HEK293T (cell line): ENCODE results near the gene APOLD1.
"Not testable (repeated sequence)": the region's sequence is repeated elsewhere in the genome, so short reads cannot be mapped to it uniquely, and the experiment has no call there.

Source experiments
- FOXK2 ChIP-seq: fragments of 450-650 bp; IDR thresholded peaks from 2 replicates; pipeline ENCODE4 v1.6.1; 2016; ENCODE audit warnings: mild to moderate bottlenecking
- NFRKB ChIP-seq: fragments of 450-650 bp; IDR thresholded peaks from 2 replicates; pipeline ENCODE4 v1.6.1; 2016; ENCODE audit warnings: mild to moderate bottlenecking, moderate library complexity

- TF ChIP-seq FOXK2, NFRKB: not testable (repeated sequence)
Observed at GRCh38 chr12:12738152-12738551, 47.3 kb upstream of the APOLD1 start.
